Activated CD4-positive, CD25-positive, alpha-beta regulatory T cell treated with anti-CD3 and anti-CD28 coated beads, Interleukin-2, amount 50 U/mL, for 16 hours (primary cell): ENCODE measurements around the gene KASH5.

Experiments used
- DNase-seq: peaks from one replicate; pipeline ENCODE4 v3.0.0-alpha.2; 2020; ENCODE audit warnings: low read depth, low spot score

Gene KASH5

GRCh38 chr19:49421039-49421877 is 33.2 kb downstream of the KASH5 start:
- DNase-seq: no peak

DNA sequence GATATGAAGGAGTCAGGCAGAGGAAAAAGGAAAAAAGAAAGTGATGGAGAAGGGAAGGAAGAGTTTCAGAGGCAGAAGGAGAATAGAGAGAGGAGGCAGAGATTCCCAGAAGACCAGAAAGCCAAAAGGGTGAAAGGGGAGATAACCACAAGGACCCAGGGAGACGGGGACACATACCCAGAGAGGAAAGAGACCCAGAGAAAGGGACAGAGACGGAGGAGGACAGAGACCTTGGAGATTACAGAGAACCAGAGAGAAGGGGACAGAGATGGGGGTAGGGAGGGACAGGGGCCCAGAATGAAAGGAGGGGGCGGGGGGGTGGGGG is 33.8 kb downstream of the KASH5 start:
- no peak for DNase-seq

- no peak for DNase-seq
Measured at GRCh38 chr19:49422407-49423070, 34.5 kb downstream of the KASH5 start.

DNA sequence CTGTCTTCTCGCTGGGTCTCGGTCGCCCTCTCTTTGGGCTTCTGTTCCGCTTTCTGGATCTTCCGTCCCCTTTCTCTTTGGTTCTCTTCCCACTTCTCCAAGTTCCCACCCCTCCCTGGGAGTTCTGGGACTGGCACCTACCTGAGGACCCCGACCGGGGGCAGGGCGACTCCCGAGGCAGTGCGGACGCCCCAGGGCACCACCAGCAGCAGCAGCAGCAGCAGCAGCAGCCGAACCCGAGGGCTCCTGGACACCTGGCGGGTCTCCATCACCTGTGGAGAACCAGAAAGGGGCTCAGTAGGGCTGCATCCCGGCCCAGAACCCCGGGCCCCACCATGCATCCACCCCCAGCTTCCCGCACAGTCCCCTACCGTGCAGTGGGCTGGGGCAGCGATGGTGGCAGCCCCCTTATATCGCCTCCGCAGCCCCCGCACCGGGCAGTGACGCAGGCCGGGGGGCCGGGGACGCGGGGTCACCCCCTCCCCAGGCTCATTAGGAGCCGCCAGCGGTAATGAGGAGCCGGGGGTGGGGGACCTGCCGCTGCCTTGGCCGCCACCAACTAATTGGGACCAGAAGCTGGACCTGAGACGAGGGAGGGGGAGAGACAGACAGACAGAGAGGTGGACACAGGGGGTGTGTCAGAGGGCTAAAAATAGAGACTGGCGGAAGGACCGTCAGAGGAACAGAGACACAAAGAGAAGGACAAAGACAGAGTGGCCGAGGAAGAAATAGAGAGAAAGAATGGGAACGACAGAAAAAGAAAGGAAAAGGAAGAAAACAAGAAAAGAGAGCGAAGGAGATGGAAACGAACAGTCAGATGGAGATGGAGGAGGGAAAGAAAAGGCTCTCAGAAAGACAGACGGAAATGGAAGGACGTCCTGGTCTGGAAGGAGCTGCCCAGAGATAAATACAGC is 35.3 kb downstream of the KASH5 start, which contains the start of gene PTH2:
Gene PTH2 (minus strand): TSS at position 371 of the 914 bp plus-strand sequence. CDS start 102 bp downstream, at position 269.
- DNase-seq: no peak

DNA sequence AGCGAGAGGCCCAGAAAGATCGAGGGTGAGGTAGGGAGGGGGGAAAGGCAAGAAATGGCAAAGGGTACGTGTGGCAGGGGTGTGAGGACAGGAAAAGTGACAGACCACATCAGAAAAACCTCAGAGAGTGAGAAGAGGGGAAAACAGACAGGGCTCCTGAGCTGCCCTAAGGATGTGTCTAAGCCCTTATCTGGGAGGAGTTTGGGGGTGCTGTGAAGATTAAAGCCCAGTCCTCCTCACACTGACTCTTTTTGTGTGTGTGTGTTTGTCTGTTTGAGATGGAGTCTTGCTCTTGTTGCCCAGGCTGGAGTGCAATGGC is 35.9 kb downstream of the KASH5 start:
- DNase-seq: no peak

GRCh38 chr19:49425178-49425577 is 37.1 kb downstream of the KASH5 start, which contains the start of gene GFY:
TSS of gene GFY (plus strand) at chr19:49425388. CDS start at chr19:49426431, 1,043 bp downstream.
- DNase-seq: no peak

DNA sequence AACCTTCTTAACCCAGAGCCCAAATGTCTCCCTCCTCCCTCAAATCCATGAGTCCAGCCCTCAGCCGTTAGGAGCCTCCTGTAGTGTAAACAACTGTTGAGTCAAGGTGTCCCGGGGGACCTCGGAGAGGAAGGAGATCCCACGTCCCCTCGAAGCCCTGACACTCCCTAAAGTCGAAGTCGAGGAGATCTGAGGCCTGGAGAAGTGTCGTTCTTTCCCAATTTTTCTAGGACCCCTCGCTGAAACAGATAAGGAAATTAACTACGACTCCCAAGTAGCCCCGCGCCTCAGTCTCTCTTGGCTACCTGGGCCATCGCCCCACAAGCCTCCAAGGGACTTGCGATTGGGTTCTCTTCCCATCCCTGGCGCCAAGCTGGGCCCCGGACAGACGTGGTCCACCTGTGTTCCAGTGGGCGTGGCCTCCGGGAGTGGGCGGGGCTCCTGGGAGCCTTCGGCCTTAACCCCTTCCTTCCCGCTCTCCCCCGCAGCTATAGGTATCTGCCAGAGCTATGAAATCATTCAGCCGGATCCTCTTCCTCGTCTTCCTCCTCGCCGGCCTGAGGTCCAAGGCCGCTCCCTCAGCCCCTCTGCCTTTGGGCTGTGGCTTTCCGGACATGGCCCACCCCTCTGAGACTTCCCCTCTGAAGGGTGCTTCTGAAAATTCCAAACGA is 38.0 kb downstream of the KASH5 start:
- no peak for DNase-seq

DNA sequence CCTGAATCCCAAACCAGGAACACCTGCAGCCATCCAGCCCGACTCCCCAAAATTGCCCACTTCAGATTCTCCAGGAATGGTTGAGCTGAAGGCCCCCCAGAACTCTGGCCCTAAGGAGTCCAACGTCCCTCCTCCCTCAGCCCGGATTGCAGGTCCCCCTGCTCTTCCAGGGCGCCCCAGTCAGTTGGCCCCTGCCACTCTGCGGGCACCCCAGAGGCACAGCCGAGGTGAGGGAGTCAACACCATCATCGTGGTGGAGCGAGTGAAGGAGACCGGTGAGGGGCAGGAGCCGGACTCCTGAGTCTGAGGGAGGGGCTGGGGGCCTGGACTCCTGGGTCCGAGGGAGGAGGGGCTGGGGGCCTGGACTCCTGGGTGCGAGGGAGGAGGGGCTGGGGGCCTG is 39.3 kb downstream of the KASH5 start:
- no peak for DNase-seq

GRCh38 chr19:49427855-49428546 is 40.0 kb downstream of the KASH5 start:
- no peak for DNase-seq

DNA sequence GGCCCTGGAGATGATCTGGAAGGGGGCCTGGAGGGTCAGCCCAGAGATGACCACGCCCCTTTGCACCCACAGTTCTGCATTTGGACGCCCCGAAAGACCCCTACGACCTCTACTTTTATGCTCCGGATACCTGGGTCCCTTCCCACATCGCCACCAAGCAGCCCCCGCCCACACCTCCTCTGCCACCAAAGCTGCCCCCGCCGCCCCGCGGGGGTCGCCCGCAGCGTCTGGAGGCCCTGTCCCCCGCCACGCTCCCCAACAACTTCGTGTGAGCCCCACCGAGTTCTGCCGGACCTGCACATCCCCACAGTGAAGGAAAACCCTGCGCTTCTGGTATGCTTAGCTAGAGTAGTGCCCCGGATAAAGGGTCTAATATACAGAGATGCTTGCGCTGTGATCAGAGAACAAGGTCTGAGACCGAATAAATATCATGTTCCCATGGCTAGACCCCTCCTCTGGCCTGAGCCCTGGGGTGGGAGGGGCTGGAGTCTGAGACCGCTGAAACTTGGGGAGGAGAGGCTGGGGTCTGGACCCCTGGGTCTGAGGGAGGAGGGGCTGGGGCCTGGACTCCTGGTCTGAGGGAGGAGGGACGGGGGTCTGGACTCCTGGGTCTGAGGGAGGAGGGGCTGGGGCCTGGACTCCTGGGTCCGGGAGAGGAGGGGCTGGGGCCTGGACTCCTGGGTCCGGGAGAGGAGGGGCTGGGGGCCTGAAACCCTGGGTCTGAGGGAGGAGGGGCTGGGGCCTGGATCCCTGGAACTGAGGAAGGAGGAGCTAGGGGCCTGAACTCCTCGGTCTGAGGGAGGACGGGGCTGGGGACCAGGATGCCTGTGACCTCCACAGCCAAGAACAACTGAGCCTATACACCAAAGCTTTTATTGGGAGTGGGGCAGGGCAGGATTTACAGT is 40.8 kb downstream of the KASH5 start:
- DNase-seq: no peak

DNA sequence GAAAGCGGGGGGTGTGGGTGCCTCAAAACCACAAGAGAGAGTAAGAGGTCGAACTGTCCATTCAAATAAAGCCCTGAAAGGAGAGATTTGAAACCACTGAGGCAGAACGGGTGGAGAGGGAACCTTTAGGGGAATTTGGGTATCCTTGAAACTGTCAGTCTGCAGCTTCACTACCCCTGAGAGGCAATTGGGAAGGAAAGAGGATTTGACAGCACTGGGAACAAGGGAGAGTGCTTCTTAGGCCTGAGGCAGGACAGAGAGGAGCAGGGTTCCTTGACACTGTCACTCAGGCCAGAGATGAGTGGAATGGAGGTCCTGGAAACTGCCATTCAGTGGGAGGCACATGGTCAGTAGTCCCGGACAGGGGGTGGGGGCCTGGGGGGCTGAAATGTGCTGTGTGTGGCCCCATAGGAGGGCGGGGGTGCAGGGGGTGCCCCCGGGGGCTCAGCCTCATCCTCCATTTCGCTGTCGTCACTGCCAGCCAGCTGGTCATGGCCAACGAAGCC is 42.2 kb downstream of the KASH5 start:
- DNase-seq: no peak

DNA sequence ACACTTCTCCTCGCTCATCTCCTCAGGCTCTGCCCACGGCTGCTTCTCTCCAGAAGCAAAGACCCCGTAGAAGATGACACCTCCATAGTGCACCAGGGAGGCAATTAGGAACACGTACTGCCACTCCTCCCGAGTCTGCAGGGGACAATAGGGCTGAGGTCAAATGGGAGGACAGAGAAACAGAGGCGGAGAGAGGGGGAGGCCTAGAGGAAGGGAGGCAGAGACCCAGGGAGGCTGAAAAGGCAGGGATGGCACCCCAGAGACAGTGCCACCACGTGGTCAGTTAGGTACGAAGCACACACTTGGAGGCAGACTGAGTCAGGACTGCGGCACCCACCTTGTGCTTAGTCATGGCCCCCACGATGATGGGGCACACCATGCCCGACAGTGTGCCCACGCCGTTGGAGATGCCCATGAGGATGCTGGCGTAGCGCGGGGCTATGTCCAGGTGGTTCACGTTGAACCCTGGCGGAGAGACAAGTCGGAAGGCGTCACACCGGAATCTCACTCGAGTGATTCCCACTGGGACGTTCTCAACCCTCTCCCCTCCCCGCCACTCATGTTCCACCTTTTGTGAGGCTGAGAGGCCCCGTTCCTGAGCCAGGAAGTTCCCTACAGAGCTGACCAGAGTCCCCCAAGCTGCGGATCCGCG is 42.8 kb downstream of the KASH5 start:
- DNase-seq: no peak

DNA sequence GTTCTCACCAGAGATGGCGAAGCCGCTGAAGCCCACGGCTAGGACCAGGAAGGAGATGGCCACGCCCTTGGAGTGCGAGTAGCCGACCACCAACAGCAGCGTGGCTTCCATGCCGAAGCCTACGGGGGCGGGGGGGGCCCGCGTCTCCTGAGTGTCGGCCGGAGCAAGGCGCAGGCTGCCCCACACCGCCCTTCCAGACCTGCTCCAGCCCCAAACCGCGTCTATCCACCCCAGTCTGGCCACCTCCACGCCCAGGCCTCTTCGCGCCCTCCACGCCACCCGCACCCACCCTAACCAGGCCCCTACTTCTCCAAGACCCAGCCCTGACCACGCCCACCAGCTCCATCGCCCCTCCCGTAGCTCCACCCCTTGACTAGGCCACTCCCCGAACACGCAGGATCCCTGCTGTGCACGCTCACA is 43.3 kb downstream of the KASH5 start:
- no peak for DNase-seq

DNA sequence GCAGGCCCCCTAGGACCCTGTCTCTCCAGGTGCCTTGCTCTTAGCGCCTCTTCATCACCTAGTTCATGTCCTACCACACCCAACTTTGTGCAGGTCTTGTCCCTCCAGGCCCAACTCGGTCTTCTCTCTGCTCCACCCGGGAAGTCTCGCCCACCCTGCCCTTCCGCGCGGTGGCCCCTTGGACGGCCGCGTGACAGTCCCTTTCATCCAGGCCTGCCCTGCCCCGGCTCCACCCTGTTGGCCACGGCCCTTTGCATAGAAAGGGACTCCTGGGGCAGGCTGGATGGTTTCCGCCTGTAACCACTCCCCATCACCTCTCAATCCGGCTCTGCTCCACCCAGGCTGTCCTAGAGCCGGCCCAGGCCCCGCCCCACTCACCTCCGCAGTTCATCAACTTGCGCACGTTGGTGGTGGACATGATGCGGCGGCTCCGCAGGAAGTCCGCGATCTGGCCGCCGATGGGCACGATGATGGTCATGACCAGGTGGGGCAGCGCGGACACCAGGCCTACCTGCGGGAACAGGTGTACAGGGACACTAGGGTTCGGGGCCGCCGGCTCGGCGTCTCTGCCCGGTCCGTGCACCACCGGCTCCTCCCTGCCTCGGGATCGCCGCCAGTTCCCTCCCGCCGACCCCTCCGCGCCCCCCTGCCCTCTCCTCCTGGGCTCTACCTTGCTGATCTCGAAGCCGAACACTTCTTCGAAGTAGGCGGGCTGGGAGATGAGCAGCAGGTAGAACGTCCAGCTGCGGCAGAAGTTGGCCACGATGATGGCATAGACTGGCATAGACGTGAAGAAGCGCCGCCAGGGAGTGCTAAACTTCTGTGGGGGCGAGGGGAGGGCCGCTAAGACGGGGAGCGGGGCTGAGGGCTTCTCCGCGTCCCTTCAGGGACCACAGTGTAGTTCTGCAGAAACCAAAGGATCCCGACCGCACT is 44.4 kb downstream of the KASH5 start:
- no peak for DNase-seq

DNA sequence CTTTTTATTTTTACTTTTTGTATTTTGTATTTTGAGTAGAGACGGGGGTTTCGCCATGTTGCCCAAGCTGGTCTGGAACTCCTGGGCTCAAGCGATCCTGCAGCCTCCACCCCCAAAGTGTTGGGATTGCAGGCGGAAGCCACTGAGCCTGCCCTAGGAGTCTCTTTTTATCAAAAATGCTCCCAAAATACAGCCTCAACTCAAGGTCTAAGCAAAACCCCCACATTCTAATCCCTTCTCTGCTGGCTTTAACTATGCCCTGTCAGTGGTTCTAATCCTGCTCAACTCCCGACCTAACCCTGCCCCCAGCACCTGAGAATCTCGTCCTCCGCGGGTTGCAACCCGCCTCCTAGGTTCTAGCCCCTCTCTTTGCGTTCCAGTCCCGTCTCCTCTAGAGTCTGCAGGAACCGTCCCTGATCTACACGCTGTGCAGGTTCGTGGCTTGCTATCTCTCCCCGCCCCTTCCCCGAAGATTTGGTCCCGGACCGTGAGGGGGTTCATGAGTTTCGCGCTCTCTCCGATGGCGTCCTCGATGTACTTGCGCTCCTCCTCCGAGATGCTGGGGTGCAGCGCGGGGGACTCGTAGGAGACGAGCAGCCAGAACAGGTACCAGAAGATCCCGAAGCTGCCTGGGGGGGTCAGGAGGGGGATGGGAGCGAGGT is 45.3 kb downstream of the KASH5 start:
- DNase-seq: no peak

GRCh38 chr19:49434907-49435583 is 47.0 kb downstream of the KASH5 start:
- no peak for DNase-seq

DNA sequence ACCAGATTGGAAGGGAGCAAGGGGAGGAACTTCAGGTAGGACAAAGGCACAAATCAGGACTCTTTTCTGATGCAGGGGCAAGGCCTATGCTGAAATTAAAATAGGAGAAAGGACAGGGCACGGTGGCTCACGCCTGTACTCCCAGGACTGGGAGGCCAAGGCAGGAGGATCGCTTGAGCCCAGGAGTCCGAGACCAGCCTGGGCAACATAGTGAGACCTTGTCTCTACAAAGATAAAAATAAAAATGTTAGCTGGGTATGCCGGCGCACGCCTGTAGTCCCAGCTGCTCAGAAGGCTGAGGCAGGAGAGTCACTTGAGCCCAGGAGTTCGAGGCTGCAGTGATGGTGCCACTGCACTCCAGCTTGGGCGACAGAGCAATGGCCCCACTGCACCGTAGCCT is 47.6 kb downstream of the KASH5 start:
- no peak for DNase-seq
